GM18858 (cell line): ENCODE results near the gene MAPK7.

Experiments used
- ATAC-seq: cut with Tn5 transposase; IDR thresholded peaks from one replicate; pipeline ENCODE4 v1.9.1; 2021; ENCODE audit not compliant: unreplicated experiment

MAPK7 gene

GRCh38 chr17:19378416-19379360, at the start of gene MAPK7:
MAPK7 (plus strand) TSS chr17:19378498; CDS start chr17:19378901, 403 bp downstream.
- no peak for ATAC-seq

- ATAC-seq = no peak
Measured at GRCh38 chr17:19329136-19329535, 49.2 kb upstream of the MAPK7 start.

- ATAC-seq = no peak
Measured at GRCh38 chr17:19329839-19330238, 48.5 kb upstream of the MAPK7 start.

- no peak for ATAC-seq
Measured at GRCh38 chr17:19330271-19330670, 48.0 kb upstream of the MAPK7 start.

- ATAC-seq = no peak
Measured at GRCh38 chr17:19331134-19331533, 47.2 kb upstream of the MAPK7 start.

GRCh38 chr17:19331543-19332245, 46.6 kb upstream of the MAPK7 start:
- ATAC-seq = no peak

- no peak for ATAC-seq
Measured at GRCh38 chr17:19332371-19333131, 45.7 kb upstream of the MAPK7 start.

- no peak for ATAC-seq
Measured at GRCh38 chr17:19333132-19333440, 45.2 kb upstream of the MAPK7 start.

- ATAC-seq = no peak
Measured at GRCh38 chr17:19333736-19334290, 44.5 kb upstream of the MAPK7 start.

GRCh38 chr17:19334331-19334730, 44.0 kb upstream of the MAPK7 start:
- ATAC-seq = no peak

- no peak for ATAC-seq
Measured at GRCh38 chr17:19335951-19336631, 42.2 kb upstream of the MAPK7 start.

- no peak for ATAC-seq
Measured at GRCh38 chr17:19336938-19337711, 41.2 kb upstream of the MAPK7 start.

- no peak for ATAC-seq
Measured at GRCh38 chr17:19337712-19338023, 40.6 kb upstream of the MAPK7 start.

- no peak for ATAC-seq
Measured at GRCh38 chr17:19338031-19338990, 40.0 kb upstream of the MAPK7 start.

GRCh38 chr17:19339341-19339815, 38.9 kb upstream of the MAPK7 start:
- no peak for ATAC-seq

GRCh38 chr17:19341211-19341631, 37.1 kb upstream of the MAPK7 start:
- ATAC-seq = no peak

- ATAC-seq = no peak
Measured at GRCh38 chr17:19341641-19342610, 36.4 kb upstream of the MAPK7 start.
